HG03196 (cell line): ENCODE results near the gene LCMT1.
A peak's percentile ranks its signal among the peaks of the same experiment; 100 is the strongest.
"Not testable (repeated sequence)": the region's sequence is repeated elsewhere in the genome, so short reads cannot be mapped to it uniquely, and the experiment has no call there.

Experiments
- ATAC-seq: cut with Tn5 transposase; IDR thresholded peaks from one replicate; pipeline ENCODE4 v1.9.1; 2021; ENCODE audit not compliant: unreplicated experiment

LCMT1 gene

GRCh38 chr16:25111403-25112166 is at the start of gene LCMT1:
TSS of gene LCMT1 (plus strand) at chr16:25111742. CDS start at chr16:25111884, 142 bp downstream.
- peak; percentile 92 for ATAC-seq

DNA sequence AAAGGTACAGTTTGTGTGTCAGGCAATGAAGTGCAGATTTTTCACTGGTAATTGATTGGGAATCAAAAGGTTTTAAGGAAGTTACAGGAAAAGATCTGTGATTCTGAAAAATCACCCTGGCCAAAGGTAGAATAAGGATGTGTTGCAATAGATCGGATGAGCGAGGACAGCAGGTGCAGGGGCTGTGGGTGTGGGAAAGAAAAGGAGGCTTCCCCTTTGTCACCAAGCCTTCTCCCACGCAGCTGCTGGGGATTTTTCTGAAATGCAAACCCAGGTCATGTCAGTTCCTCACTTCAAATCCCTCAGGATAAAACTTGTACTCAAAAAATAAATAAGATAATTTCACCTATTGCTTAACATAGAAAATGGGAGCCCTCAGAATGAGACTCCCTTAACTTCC is 48.4 kb upstream of the LCMT1 start:
- ATAC-seq: no peak

DNA sequence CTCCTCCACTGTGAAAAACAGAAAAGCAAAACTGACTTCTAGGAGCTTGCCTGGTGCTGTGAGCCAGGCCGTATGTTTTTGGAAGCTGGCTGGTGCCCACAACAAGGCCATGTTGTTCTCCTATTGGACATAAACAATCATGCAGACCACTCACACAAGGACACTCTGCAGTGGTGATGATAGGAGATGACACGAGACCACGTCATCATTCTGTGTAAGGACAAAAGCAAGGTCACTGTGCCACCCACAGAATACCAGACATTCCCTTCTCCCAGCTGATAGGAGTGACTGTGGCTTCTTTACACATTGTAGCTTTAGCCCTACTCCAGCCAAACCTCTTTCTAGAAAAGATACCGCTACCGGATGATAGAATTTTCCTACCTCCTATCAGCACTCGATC is 47.7 kb upstream of the LCMT1 start:
- no peak for ATAC-seq

- not testable (repeated sequence) for ATAC-seq
These were observed 47.3 kb upstream of the LCMT1 start for GRCh38 chr16:25064281-25064680.

DNA sequence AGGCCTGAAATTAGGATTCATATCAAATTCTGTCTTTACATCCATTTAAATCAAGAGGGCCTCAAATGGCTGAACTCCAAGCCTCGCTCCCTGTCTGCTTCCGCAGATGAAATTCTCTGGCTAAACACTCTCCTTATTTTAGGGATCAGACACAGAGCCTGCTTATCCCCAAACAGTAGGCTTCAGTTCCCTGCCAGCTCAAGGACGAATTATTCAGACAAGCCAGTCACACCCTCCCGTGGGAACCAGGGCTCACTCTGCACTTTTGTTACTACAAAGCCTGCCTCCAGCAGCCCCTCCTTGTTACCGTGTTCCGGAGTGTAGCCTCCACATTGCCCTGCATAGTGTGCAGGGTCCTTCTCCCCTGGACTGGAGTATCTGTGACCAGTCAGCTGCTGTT is 46.6 kb upstream of the LCMT1 start:
- ATAC-seq: no peak

DNA sequence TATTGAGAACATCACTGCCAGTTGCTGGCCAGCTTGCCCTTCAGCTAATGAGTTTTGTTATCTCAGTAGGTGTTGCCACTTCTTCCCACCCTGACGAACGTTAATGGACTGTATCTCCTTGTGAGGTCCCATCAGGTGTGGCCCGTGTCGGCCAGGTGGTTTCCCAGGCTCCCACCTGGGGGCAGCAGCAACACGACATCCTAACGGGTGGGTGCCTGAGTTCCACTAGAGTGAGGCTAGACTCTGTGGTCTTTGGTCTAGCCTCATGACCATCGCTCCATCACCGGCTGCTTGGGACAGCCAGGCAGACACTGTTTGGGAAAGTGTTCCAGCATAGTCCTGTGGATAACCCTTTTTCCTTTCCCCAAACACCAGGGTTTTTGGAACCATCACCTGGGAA is 45.6 kb upstream of the LCMT1 start:
- no peak for ATAC-seq

DNA sequence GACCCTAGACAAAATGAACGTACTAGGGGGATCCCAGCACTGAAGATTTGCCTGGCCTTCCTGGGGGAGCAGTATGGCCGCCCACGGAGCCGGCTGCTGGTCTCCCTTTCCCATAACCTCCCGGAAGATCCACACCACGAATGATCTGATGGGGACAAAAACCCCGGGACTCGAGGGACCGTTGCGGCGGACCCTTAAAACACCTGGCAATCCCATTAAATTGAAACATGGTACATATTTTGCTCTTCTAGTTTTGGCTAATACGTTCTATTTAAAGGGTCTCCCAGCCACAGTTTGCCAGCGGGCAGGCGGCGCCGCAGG is 45.2 kb upstream of the LCMT1 start:
- ATAC-seq: no peak

GRCh38 chr16:25066747-25067631 is 44.6 kb upstream of the LCMT1 start:
- peak; percentile 70 for ATAC-seq

- ATAC-seq: no peak
These were observed 37.7 kb upstream of the LCMT1 start for GRCh38 chr16:25073854-25074253.

- no peak for ATAC-seq
These were observed 33.1 kb upstream of the LCMT1 start for GRCh38 chr16:25078386-25078978.

GRCh38 chr16:25079637-25080378 is 31.7 kb upstream of the LCMT1 start:
- ATAC-seq: no peak

GRCh38 chr16:25080420-25081131 is 31.0 kb upstream of the LCMT1 start:
- ATAC-seq: no peak

GRCh38 chr16:25081702-25082101 is 29.8 kb upstream of the LCMT1 start:
- ATAC-seq: no peak

GRCh38 chr16:25083065-25083464 is 28.5 kb upstream of the LCMT1 start:
- ATAC-seq: no peak

DNA sequence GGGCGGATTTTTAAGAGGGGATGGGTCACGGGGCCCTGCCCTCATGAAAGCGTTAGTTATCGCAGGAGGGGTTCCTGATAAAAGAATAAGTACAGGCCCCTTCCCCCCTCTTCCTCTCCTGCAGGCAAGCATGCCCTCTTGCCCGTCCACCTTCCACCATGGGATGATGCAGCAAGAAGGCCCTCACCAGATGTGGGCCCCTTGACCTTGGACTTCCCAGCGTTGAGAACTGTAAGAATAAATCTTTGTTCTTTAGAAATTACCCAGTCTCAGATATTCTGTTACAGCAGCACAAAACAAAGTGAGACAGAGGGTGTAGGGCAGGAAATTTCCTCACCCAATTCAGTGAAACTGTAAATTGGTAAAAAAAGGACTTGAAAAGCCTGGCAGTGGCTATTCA is 27.8 kb upstream of the LCMT1 start:
- no peak for ATAC-seq

DNA sequence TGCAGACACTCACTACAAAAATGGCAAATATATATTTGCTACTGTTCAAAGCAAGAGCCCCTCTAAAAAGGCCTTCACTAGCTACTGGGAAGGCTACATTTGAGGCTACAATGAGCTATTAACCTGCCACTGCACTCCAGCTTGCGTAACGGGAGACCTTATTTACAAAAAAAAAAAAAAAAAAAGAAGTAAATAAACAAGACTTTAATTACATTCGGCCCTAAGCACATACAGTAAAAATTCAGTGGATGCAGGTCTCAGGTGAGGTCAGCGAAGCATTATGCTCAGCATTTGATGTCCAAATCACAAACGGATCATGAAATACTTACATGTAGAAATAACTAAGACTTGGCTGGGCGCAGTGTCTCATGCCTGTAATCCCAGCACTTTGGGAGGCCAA is 26.7 kb upstream of the LCMT1 start:
- ATAC-seq: no peak

GRCh38 chr16:25087761-25088160 is 23.8 kb upstream of the LCMT1 start:
- no peak for ATAC-seq

GRCh38 chr16:25089351-25089750 is 22.2 kb upstream of the LCMT1 start:
- no peak for ATAC-seq

GRCh38 chr16:25092441-25092840 is 19.1 kb upstream of the LCMT1 start:
- no peak for ATAC-seq

GRCh38 chr16:25093208-25094061 is 18.1 kb upstream of the LCMT1 start:
- ATAC-seq: no peak
